Naive thymus-derived CD4-positive, alpha-beta T cell (primary cell): ENCODE data around the gene MAGEE1. TPM values are rescaled to one million over a fixed set of nuclear protein-coding genes. Genes with fewer than 3 reads are reported as not detected.

Experiments used
- ATAC-seq: fragments of 150-1000 bp; cut with Tn5 transposase; 2 replicates; pipeline ENCODE4 v1.10.0; 2021; ENCODE audit warnings: mild to moderate bottlenecking, moderate library complexity
- CTCF ChIA-PET: fragments of 350-600 bp; sonication (Branson Sonifier 250); formaldehyde crosslinking; loops from one replicate; lab custom pipeline; 2021; ENCODE audit warnings: antibody characterized with exemption; lab: Charles Lee
- POLR2A ChIA-PET: fragments of 350-600 bp; sonication (Branson Sonifier 250); formaldehyde crosslinking; loops from one replicate; lab custom pipeline; 2021; ENCODE audit warnings: antibody characterized with exemption, inconsistent platforms; lab: Charles Lee
- DNase-seq, 9 donors: peaks; one replicate each; pipeline versions ENCODE4 v3.0.0 to v3.0.0-alpha.2; 2020 to 2022; ENCODE audit warnings: mixed read lengths in 1 of 9
- H3K27ac ChIP-seq: one replicate; pipeline ENCODE4 v1.7.0; 2013; ENCODE audit warnings: mild to moderate bottlenecking, low read depth, low read length, moderate library complexity
- H3K27me3 ChIP-seq, 2 donors: one replicate each; pipeline ENCODE4 v1.7.0; 2013; ENCODE audit warnings: low read length in 2 of 2, mild to moderate bottlenecking in 2 of 2, moderate library complexity in 2 of 2; ENCODE audit not compliant: control insufficient read depth in 2 of 2, insufficient read depth in 2 of 2
- H3K36me3 ChIP-seq, 3 experiments: 1 replicate in 2 of 3; 2 replicates in 1 of 3; pipeline ENCODE4 v1.7.0; 2013; ENCODE audit warnings: low read length in 3 of 3, mild to moderate bottlenecking in 3 of 3, moderate library complexity in 1 of 3; ENCODE audit not compliant: insufficient read depth in 3 of 3, control insufficient read depth in 2 of 3
- H3K4me1 ChIP-seq, 2 donors: one replicate each; pipeline ENCODE4 v1.7.0; 2013; ENCODE audit warnings: low read length in 2 of 2, mild to moderate bottlenecking in 2 of 2, moderate library complexity in 1 of 2; ENCODE audit not compliant: control insufficient read depth in 2 of 2, insufficient read depth in 2 of 2
- H3K4me3 ChIP-seq: 2 replicates; pipeline ENCODE4 v1.7.0; 2013; ENCODE audit warnings: mild to moderate bottlenecking, low read length
- H3K9me3 ChIP-seq, 3 experiments: 1 replicate in 2 of 3; 2 replicates in 1 of 3; pipeline ENCODE4 v1.7.0; 2013; ENCODE audit warnings: low read length in 3 of 3; ENCODE audit not compliant: control insufficient read depth in 2 of 3
- H3K27ac Mint-ChIP-seq, 9 donors: one replicate each; pipeline ENCODE4 v1.8.0; 2020 to 2022; ENCODE audit warnings: mixed read lengths in 9 of 9, mild to moderate bottlenecking in 8 of 9, moderate library complexity in 5 of 9, inconsistent platforms in 2 of 9
- H3K27me3 Mint-ChIP-seq, 5 donors: one replicate each; pipeline ENCODE4 v1.8.0; 2021 to 2022; ENCODE audit warnings: mixed read lengths in 5 of 5, mild to moderate bottlenecking in 1 of 5
- H3K36me3 Mint-ChIP-seq, 5 donors: one replicate each; pipeline ENCODE4 v1.8.0; 2020 to 2022; ENCODE audit warnings: mixed read lengths in 5 of 5, mild to moderate bottlenecking in 3 of 5, inconsistent platforms in 1 of 5
- H3K4me1 Mint-ChIP-seq, 7 donors: one replicate each; pipeline ENCODE4 v1.8.0; 2020 to 2022; ENCODE audit warnings: mixed read lengths in 7 of 7, mild to moderate bottlenecking in 3 of 7, inconsistent platforms in 1 of 7
- H3K4me3 Mint-ChIP-seq, 10 donors: one replicate each; pipeline ENCODE4 v1.8.0; 2020 to 2022; ENCODE audit warnings: mild to moderate bottlenecking in 10 of 10, mixed read lengths in 10 of 10, moderate library complexity in 6 of 10, inconsistent platforms in 2 of 10
- H3K9me3 Mint-ChIP-seq, 11 donors: one replicate each; pipeline ENCODE4 v1.8.0; 2020 to 2022; ENCODE audit warnings: mixed read lengths in 11 of 11, mild to moderate bottlenecking in 4 of 11, inconsistent platforms in 1 of 11, moderate library complexity in 1 of 11
- intact Hi-C, 2 donors: fragments of 100-400 bp; cut with micrococcal nuclease; formaldehyde crosslinking; loops; one replicate each; pipeline ENCODE4 v1.15.1; 2023
- polyA plus RNA-seq, 2 donors: library from polyadenylated mRNA; unstranded; fragments of 300-500 nt; fragmentation: Illumina TruSeq; gene quantifications; one replicate each; pipeline ENCODE4 v1.2.3, GENCODE V29; 2021
- total RNA-seq, 6 experiments: library from RNA in 5 of 6; stranded (reverse) in 5 of 6; gene quantifications; 1 replicate in 5 of 6; 2 replicates in 1 of 6; pipeline ENCODE4 v1.2.3 and lab custom pipeline; 2021 to 2026

Gene MAGEE1, protein sequence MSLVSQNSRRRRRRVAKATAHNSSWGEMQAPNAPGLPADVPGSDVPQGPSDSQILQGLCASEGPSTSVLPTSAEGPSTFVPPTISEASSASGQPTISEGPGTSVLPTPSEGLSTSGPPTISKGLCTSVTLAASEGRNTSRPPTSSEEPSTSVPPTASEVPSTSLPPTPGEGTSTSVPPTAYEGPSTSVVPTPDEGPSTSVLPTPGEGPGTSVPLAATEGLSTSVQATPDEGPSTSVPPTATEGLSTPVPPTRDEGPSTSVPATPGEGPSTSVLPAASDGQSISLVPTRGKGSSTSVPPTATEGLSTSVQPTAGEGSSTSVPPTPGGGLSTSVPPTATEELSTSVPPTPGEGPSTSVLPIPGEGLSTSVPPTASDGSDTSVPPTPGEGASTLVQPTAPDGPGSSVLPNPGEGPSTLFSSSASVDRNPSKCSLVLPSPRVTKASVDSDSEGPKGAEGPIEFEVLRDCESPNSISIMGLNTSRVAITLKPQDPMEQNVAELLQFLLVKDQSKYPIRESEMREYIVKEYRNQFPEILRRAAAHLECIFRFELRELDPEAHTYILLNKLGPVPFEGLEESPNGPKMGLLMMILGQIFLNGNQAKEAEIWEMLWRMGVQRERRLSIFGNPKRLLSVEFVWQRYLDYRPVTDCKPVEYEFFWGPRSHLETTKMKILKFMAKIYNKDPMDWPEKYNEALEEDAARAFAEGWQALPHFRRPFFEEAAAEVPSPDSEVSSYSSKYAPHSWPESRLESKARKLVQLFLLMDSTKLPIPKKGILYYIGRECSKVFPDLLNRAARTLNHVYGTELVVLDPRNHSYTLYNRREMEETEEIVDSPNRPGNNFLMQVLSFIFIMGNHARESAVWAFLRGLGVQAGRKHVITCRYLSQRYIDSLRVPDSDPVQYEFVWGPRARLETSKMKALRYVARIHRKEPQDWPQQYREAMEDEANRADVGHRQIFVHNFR
- 10 to 100 TPM in 3 of 5 experiments, 1 to 10 TPM in 2; 2.7 to 11.8 (median 10.7) TPM for total RNA-seq
- polyA plus RNA-seq, result 1 to 10 TPM; 5.9 to 6.1 TPM
- total RNA-seq (lab: John Stamatoyannopoulos, UW), result 16.0 reads per million, percentile 45 among the genes with 10 or more reads in this experiment

DNA sequence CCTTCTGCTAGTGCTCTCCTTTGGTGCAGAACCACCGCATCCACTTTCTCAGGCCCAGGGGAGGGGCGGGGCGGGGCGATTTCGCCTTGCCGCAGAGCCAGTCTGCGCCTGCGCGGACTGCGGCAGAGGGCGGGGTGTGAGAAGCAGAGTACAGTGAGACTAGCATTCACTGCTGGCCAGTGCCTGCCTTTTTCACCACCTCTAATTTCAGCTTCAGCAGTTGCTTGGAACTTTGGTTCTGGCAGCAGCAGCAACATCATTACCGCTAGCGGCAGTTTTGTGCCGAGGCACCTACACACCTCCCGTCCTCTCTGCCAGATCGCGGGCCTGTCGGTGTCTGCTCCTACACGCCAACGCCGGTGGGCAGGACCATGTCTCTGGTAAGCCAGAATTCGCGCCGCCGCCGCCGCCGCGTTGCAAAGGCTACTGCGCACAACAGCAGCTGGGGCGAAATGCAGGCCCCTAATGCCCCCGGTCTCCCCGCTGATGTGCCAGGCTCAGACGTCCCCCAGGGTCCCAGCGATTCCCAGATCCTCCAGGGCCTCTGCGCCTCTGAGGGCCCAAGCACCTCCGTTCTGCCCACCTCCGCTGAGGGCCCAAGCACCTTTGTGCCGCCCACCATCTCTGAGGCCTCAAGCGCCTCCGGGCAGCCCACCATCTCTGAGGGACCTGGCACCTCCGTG lies at the start of gene MAGEE1:
Gene MAGEE1 (plus strand): TSS at position 151 of the 683 bp plus-strand sequence. CDS start 221 bp downstream, at position 372.
- peak within 1 kb of the TSS; percentile 86 to 96 (median 92) for H3K27ac Mint-ChIP-seq
- Histone ChIP-seq H3K27ac (peak within 1 kb of the TSS; percentile 89), H3K4me3 (peak within 1 kb of the TSS; percentile 81), H3K27me3 (no peaks in the 10 kb centered on the region), H3K9me3 (no peaks in the 10 kb centered on the region), H3K4me1 (peaks cover 0 to 12% of the 10 kb centered on the region in 2 donors), H3K36me3 (peaks cover 0 to 6% (median 0%) of the 10 kb centered on the region in 3 experiments)
- no peaks in the 10 kb centered on the region for H3K36me3 Mint-ChIP-seq
- POLR2A ChIA-PET, result interaction anchor here (1.0 kb wide), 1 partner anchor 280 kb away, joined by 4 read pairs; no protein-coding TSS in a partner anchor
- no peaks in the 10 kb centered on the region for H3K9me3 Mint-ChIP-seq
- DNase-seq (peak; percentile 66 to 80 (median 75)), ATAC-seq (peak; percentile 91)
- CTCF ChIA-PET, result no interaction called here
- H3K4me1 Mint-ChIP-seq, result peaks cover 12 to 47% (median 41%) of the 10 kb centered on the region in 7 donors
- H3K4me3 Mint-ChIP-seq, result peak within 1 kb of the TSS; percentile 85 to 95 (median 91)
- H3K27me3 Mint-ChIP-seq, result peaks cover 0 to 4% (median 0%) of the 10 kb centered on the region in 5 donors
- intact Hi-C loops, result loop anchor here (5.0 to 10.0 kb wide), 6 partner anchors 255 to 1815 kb away; partner anchors contain the start of genes UPRT (in 2 of the 2), COX7B (in 1 of the 2), MAGT1 (in 1 of the 2) and PBDC1 (in 1 of the 2)

- DNase-seq (no peak), ATAC-seq (no peak)
- peaks cover 0 to 6% (median 0%) of the 10 kb centered on the region in 11 donors for H3K9me3 Mint-ChIP-seq
- Histone ChIP-seq H3K4me3 (no peak overlapping the region), H3K27me3 (no peaks in the 10 kb centered on the region), H3K36me3 (no peaks in the 10 kb centered on the region), H3K9me3 (no peaks in the 10 kb centered on the region), H3K27ac (no peak overlapping the region), H3K4me1 (no peaks in the 10 kb centered on the region)
- intact Hi-C loops, result no loop called here
- H3K4me3 Mint-ChIP-seq, result no peak overlapping the region
- peaks cover 0 to 6% (median 0%) of the 10 kb centered on the region in 5 donors for H3K27me3 Mint-ChIP-seq
- CTCF ChIA-PET, result no interaction called here
- H3K4me1 Mint-ChIP-seq, result no peaks in the 10 kb centered on the region
- no peaks in the 10 kb centered on the region for H3K36me3 Mint-ChIP-seq
- no peak overlapping the region for H3K27ac Mint-ChIP-seq
- POLR2A ChIA-PET, result no interaction called here
Measured at GRCh38 chrX:76398970-76399369, 28.5 kb upstream of the MAGEE1 start.

GRCh38 chrX:76407795-76408194 lies 19.7 kb upstream of the MAGEE1 start:
- Mint-ChIP-seq H3K36me3 (no peaks in the 10 kb centered on the region), H3K27ac (no peak overlapping the region), H3K4me3 (no peak overlapping the region), H3K27me3 (peaks cover 0 to 3% (median 0%) of the 10 kb centered on the region in 5 donors), H3K4me1 (no peaks in the 10 kb centered on the region), H3K9me3 (no peaks in the 10 kb centered on the region)
- H3K4me1 ChIP-seq, result no peaks in the 10 kb centered on the region
- intact Hi-C loops, result no loop called here
- no peak for ATAC-seq
- H3K27me3 ChIP-seq, result no peaks in the 10 kb centered on the region
- DNase-seq, result no peak
- ChIA-PET CTCF (no interaction called here), POLR2A (no interaction called here)
- no peak overlapping the region for H3K4me3 ChIP-seq
- no peaks in the 10 kb centered on the region for H3K36me3 ChIP-seq
- H3K27ac ChIP-seq, result no peak overlapping the region
- H3K9me3 ChIP-seq, result no peaks in the 10 kb centered on the region

DNA sequence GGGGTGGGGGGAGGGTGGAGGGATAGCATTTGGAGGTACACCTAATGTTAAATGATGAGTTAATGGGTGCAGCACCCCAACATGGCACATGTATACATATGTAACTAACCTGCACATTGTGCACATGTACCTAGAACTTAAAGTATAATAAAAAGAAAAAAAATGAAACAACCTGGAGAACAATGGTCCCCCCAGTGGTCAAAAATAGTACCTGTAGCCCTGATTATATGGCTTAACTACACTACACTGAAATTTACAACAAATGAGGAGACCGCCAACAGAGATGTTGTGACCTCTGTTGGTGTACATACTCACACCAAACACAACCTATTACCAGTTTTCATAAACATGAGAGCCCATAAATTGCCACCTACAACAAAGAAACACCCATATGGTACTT lies 7.3 kb upstream of the MAGEE1 start:
- Histone ChIP-seq H3K9me3 (no peaks in the 10 kb centered on the region), H3K27me3 (no peaks in the 10 kb centered on the region), H3K27ac (no peak overlapping the region), H3K4me1 (no peaks in the 10 kb centered on the region), H3K4me3 (no peak overlapping the region), H3K36me3 (no peaks in the 10 kb centered on the region)
- no peak for DNase-seq
- intact Hi-C loops, result loop anchor here in 1 of 2 donors (10.0 kb wide), 1 partner anchor 895 kb away; the partner anchor contains the start of gene ZDHHC15
- H3K9me3 Mint-ChIP-seq, result no peaks in the 10 kb centered on the region
- H3K4me3 Mint-ChIP-seq, result peak overlapping the region in 2 of 10 donors; percentile 32 to 35
- H3K27me3 Mint-ChIP-seq, result peaks cover 0 to 4% (median 0%) of the 10 kb centered on the region in 5 donors
- peaks cover 0 to 6% (median 4%) of the 10 kb centered on the region in 7 donors for H3K4me1 Mint-ChIP-seq
- POLR2A ChIA-PET, result no interaction called here
- H3K36me3 Mint-ChIP-seq, result no peaks in the 10 kb centered on the region
- no peak for ATAC-seq
- CTCF ChIA-PET, result no interaction called here
- H3K27ac Mint-ChIP-seq, result no peak overlapping the region

DNA sequence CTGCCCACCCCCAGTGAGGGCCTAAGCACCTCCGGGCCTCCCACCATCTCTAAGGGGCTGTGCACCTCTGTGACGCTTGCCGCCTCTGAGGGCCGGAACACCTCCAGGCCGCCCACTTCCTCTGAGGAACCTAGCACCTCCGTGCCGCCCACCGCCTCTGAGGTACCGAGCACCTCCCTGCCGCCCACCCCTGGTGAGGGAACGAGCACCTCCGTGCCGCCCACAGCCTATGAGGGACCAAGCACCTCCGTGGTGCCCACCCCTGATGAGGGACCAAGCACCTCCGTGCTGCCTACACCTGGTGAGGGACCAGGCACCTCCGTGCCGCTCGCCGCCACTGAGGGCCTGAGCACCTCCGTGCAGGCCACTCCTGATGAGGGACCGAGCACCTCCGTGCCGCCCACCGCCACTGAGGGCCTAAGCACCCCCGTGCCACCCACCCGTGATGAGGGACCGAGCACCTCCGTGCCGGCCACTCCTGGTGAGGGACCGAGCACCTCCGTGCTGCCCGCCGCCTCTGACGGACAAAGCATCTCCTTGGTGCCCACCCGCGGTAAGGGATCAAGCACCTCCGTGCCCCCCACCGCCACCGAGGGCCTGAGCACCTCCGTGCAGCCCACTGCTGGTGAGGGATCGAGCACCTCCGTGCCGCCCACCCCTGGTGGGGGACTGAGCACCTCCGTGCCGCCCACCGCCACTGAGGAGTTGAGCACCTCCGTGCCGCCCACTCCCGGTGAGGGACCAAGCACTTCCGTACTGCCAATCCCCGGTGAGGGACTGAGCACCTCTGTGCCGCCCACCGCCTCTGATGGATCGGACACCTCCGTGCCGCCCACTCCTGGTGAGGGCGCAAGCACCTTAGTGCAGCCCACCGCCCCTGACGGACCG lies 977 bp downstream of the MAGEE1 start:
- H3K4me1 Mint-ChIP-seq, result peaks cover 13 to 53% (median 42%) of the 10 kb centered on the region in 7 donors
- peaks cover 0 to 4% (median 0%) of the 10 kb centered on the region in 5 donors for H3K27me3 Mint-ChIP-seq
- ChIA-PET POLR2A (interaction anchor here (1.0 kb wide), 1 partner anchor 281 kb away, joined by 4 read pairs; no protein-coding TSS in a partner anchor), CTCF (interaction anchor here (0.6 kb wide), 1 partner anchor 175 kb away, joined by 3 read pairs; no protein-coding TSS in a partner anchor)
- DNase-seq (peak in 8 of 9 donors; percentile 9 to 66 (median 60)), ATAC-seq (peak; percentile 80)
- peak overlapping the region; percentile 86 to 96 (median 92) for H3K27ac Mint-ChIP-seq
- H3K4me1 ChIP-seq, result peaks cover 0 to 12% of the 10 kb centered on the region in 2 donors
- H3K9me3 Mint-ChIP-seq, result no peaks in the 10 kb centered on the region
- H3K9me3 ChIP-seq, result no peaks in the 10 kb centered on the region
- H3K4me3 ChIP-seq, result peak overlapping the region; percentile 81
- H3K4me3 Mint-ChIP-seq, result peak overlapping the region; percentile 85 to 95 (median 91)
- no peaks in the 10 kb centered on the region for H3K36me3 Mint-ChIP-seq
- H3K27me3 ChIP-seq, result no peaks in the 10 kb centered on the region
- intact Hi-C loops, result loop anchor here (5.0 to 10.0 kb wide), 6 partner anchors 256 to 1816 kb away; partner anchors contain the start of genes UPRT (in 2 of the 2), COX7B (in 1 of the 2), MAGT1 (in 1 of the 2) and PBDC1 (in 1 of the 2)
- peaks cover 0 to 6% (median 0%) of the 10 kb centered on the region in 3 experiments for H3K36me3 ChIP-seq
- peak overlapping the region; percentile 89 for H3K27ac ChIP-seq
